K562 (cell line): Measurements from ENCODE around the gene SNRPD2. TPM values are rescaled to one million over a fixed set of nuclear protein-coding genes. Genes with fewer than 3 reads are reported as not detected.

Experiments
- ATF2 ChIP-seq: sonication (generic); formaldehyde crosslinking; IDR thresholded peaks from 2 replicates; pipeline ENCODE4 v1.8.1; 2022; ENCODE audit warnings: missing genetic modification reagents
- CBFA2T3 ChIP-seq: fragments of 450-650 bp; IDR thresholded peaks from 2 replicates; pipeline ENCODE4 v1.6.1; 2017
- CHCHD3 ChIP-seq: fragments of 250-450 bp; sonication (Bioruptor Pico); IDR thresholded peaks from 2 replicates; pipeline ENCODE4 v2.1.2; 2022; ENCODE audit warnings: mild to moderate bottlenecking
- FOXJ2 ChIP-seq: fragments of 200-800 bp; sonication (Bioruptor generic); IDR thresholded peaks from 2 replicates; pipeline ENCODE4 v1.6.1; 2016; ENCODE audit warnings: missing genetic modification characterization, missing compliant biosample characterization
- FOXK1 ChIP-seq: sonication (generic); formaldehyde crosslinking; IDR thresholded peaks from 2 replicates; pipeline ENCODE4 v1.8.0; 2022; ENCODE audit warnings: missing genetic modification reagents, mild to moderate bottlenecking, borderline replicate concordance
- HDAC8 ChIP-seq: fragments of 450-650 bp; IDR thresholded peaks from 2 replicates; pipeline ENCODE4 v1.6.1; 2016; ENCODE audit warnings: mild to moderate bottlenecking, missing genetic modification characterization, moderate library complexity, missing compliant biosample characterization
- MAFG ChIP-seq: fragments of 450-650 bp; conservative IDR thresholded peaks from 2 replicates; pipeline ENCODE4 v1.6.1; 2016; ENCODE audit warnings: missing genetic modification characterization, missing compliant biosample characterization
- NRF1 ChIP-seq, 2 experiments: fragments of 450-650 bp; IDR thresholded peaks in 1 of 2; conservative IDR thresholded peaks in 1 of 2; 2 replicates each; pipeline ENCODE4 v1.6.1; 2014; ENCODE audit warnings: mild to moderate bottlenecking in 2 of 2
- POLR2H ChIP-seq: IDR thresholded peaks from 2 replicates; pipeline ENCODE4 v1.6.1; 2016; ENCODE audit warnings: missing genetic modification characterization, low read depth, mild to moderate bottlenecking, control low read depth, missing compliant biosample characterization, moderate library complexity
- SMARCA4 ChIP-seq: fragments of 450-650 bp; IDR thresholded peaks from 2 replicates; pipeline ENCODE4 v1.6.1; 2016
- SNAPC5 ChIP-seq: fragments of 250-450 bp; sonication (Bioruptor Pico); IDR thresholded peaks from 2 replicates; pipeline ENCODE4 v1.8.0; 2021; ENCODE audit warnings: moderate library complexity, mild to moderate bottlenecking, inconsistent platforms
- SOX6 ChIP-seq: fragments of 450-650 bp; IDR thresholded peaks from 2 replicates; pipeline ENCODE4 v1.6.1; 2014; ENCODE audit warnings: mild to moderate bottlenecking
- STAT6 ChIP-seq: sonication (generic); formaldehyde crosslinking; IDR thresholded peaks from 2 replicates; pipeline ENCODE4 v1.8.1; 2023; ENCODE audit warnings: mild to moderate bottlenecking, missing genetic modification reagents
- TAF9B ChIP-seq: fragments of 450-650 bp; IDR thresholded peaks from 2 replicates; pipeline ENCODE4 v1.6.1; 2018; ENCODE audit warnings: mild to moderate bottlenecking; ENCODE audit not compliant: partially characterized antibody
- USF1 ChIP-seq: sonication (generic); formaldehyde crosslinking; IDR thresholded peaks from 2 replicates; pipeline ENCODE4 v1.9.0; 2022; ENCODE audit warnings: mild to moderate bottlenecking, missing genetic modification reagents
- ZMIZ1 ChIP-seq, 2 experiments: fragments of 150-350 bp in 1 of 2; IDR thresholded peaks; 2 replicates each; pipeline ENCODE4 v1.6.1; 2012 to 2016; ENCODE audit warnings: low read depth in 2 of 2, low read length in 2 of 2, mild to moderate bottlenecking in 1 of 2, moderate library complexity in 1 of 2
- polyA plus RNA-seq, 8 experiments: library from polyadenylated mRNA; depleted of rRNA in 4 of 8; stranded (reverse) in 5 of 8; unstranded in 3 of 8; fragments of >200 nt; fragmentation: Nextera tagmentation in 2 of 8; fragmentation: Illumina TruSeq in 1 of 8; extraction: Ambion mirVana in 2 of 8; extraction: Trizol in 1 of 8; gene quantifications; 2 replicates each; pipeline versions ENCODE4 v1.2.1 to v1.2.3, GENCODE V29; 2011 to 2014; ENCODE audit warnings: inconsistent platforms in 1 of 8, missing spikeins in 1 of 8
- total RNA-seq, 7 experiments: library from RNA; depleted of rRNA in 6 of 7; stranded (reverse); fragments of >200 nt in 6 of 7; fragmentation: Illumina TruSeq in 2 of 7; extraction: Trizol in 2 of 7; gene quantifications; 2 replicates each; pipeline versions ENCODE4 v1.2.1 to v1.2.3, GENCODE V29; 2011 to 2021; ENCODE audit warnings: low replicate concordance in 1 of 7

Gene SNRPD2
- total and polyA plus RNA-seq, 9 of the 15 experiments (the other 6 are each of a cell fraction or from before 2014, with no cell fraction given) = 728 to 4,411 (median 1,029) TPM

- peak in 1 of 2 experiments; percentile 73; a peak in 1 of 4 replicates for TF ChIP-seq ZMIZ1 (IDR thresholded peaks at IDR 0.05; ENCODE audit: low read depth in 2 of 2, low read length in 2 of 2)
- peak; percentile 23; the same call in 1 of the 2 replicates for TF ChIP-seq CHCHD3 (CRISPR knock-in tag)
- TF ChIP-seq TAF9B = peak; percentile 93
- TF ChIP-seq CBFA2T3 = peak; percentile 7; the same call in 1 of the 2 replicates
- peak; percentile 77; the same call in 1 of the 2 replicates for TF ChIP-seq FOXK1
- TF ChIP-seq ATF2 = no peak
- peak; percentile 87 for TF ChIP-seq POLR2H
- peak; percentile 93; the same call in 1 of the 2 replicates for TF ChIP-seq STAT6
- peak; percentile 41 for TF ChIP-seq SMARCA4
- TF ChIP-seq HDAC8 (tag) = no peak
- peak; percentile 93 to 94 for TF ChIP-seq NRF1 (conservative IDR thresholded peaks at IDR 0.05 in 1 of 2, IDR thresholded peaks at IDR 0.05 in 1 of 2)
- TF ChIP-seq SOX6 = peak; percentile 36; the same call in 1 of the 2 replicates
- no peak for TF ChIP-seq SNAPC5 (CRISPR knock-in tag)
- TF ChIP-seq MAFG (tag) = no peak
- TF ChIP-seq USF1 (CRISPR knock-in tag) = peak; percentile 57
- peak; percentile 85 for TF ChIP-seq FOXJ2 (tag)
Observed at GRCh38 chr19:45691516-45692186, at the start of gene SNRPD2 (continued).
